Measurements from ENCODE around the gene ZNF672.
A peak's percentile ranks its signal among the peaks of the same experiment; 100 is the strongest.

Gene ZNF672

GRCh38 chr1:248807067-248807737, 30.8 kb upstream of the ZNF672 start:
- peak; percentile 94 for TF ChIP-seq CTCF (IDR thresholded peaks at IDR 0.05; ENCODE audit: control extremely low read depth, extremely low read depth, low read depth, missing control alignments)
- CTCF ChIA-PET: interaction anchor here (0.7 to 10.8 kb wide), 28 partner anchors 10 to 563 kb away, joined by 3 to 242 read pairs (median 4); partner anchors contain the start of genes OR2T1 and SH3BP5L
- POLR2A ChIA-PET: interaction anchor here (0.8 kb wide), 1 partner anchor 31 kb away, joined by 3 read pairs; the partner anchor contains the start of gene ZNF672
- peak; percentile 75 for DNase-seq (ENCODE audit: extremely low spot score)

GRCh38 chr1:248808876-248809275, 29.1 kb upstream of the ZNF672 start:
- ChIA-PET POLR2A (no interaction called here), CTCF (interaction anchor here (1.0 to 10.8 kb wide), 5 partner anchors 12 to 565 kb away, joined by 3 to 242 read pairs (median 10); no protein-coding TSS in a partner anchor)
- no peak for TF ChIP-seq CTCF (IDR thresholded peaks at IDR 0.05; ENCODE audit: control extremely low read depth, extremely low read depth, low read depth, missing control alignments)
- no peak for DNase-seq (ENCODE audit: extremely low spot score)

- TF ChIP-seq CTCF (IDR thresholded peaks at IDR 0.05; ENCODE audit: control extremely low read depth, extremely low read depth, low read depth, missing control alignments): no peak
- DNase-seq (ENCODE audit: extremely low spot score): no peak
- POLR2A ChIA-PET: no interaction called here
- CTCF ChIA-PET: interaction anchor here (10.8 kb wide), 1 partner anchor 191 kb away, joined by 242 read pairs; no protein-coding TSS in a partner anchor
Observed at GRCh38 chr1:248810000-248810726, 27.9 kb upstream of the ZNF672 start.

- no peak for TF ChIP-seq CTCF (IDR thresholded peaks at IDR 0.05; ENCODE audit: control extremely low read depth, extremely low read depth, low read depth, missing control alignments)
- CTCF ChIA-PET: interaction anchor here (10.8 kb wide), 1 partner anchor 192 kb away, joined by 242 read pairs; no protein-coding TSS in a partner anchor
- DNase-seq (ENCODE audit: extremely low spot score): no peak
- POLR2A ChIA-PET: no interaction called here
Observed at GRCh38 chr1:248810727-248811513, 27.1 kb upstream of the ZNF672 start.

GRCh38 chr1:248811514-248812490, 26.2 kb upstream of the ZNF672 start:
- DNase-seq (ENCODE audit: extremely low spot score): no peak
- CTCF ChIA-PET: interaction anchor here (1.9 to 10.8 kb wide), 3 partner anchors 10 to 193 kb away, joined by 5 to 242 read pairs (median 13); partner anchors contain the start of gene SH3BP5L
- peak; percentile 32 for TF ChIP-seq CTCF (IDR thresholded peaks at IDR 0.05; ENCODE audit: control extremely low read depth, extremely low read depth, low read depth, missing control alignments)
- POLR2A ChIA-PET: no interaction called here

Measured in GM10248 (cell line).